ENCODE results near the gene BRI3.

The BRI3 gene

GRCh38 chr7:98338441-98338840 is 57.0 kb downstream of the BRI3 start:
- no peak overlapping the region for H3K27ac ChIP-seq
- no peak for TF ChIP-seq CTCF (IDR thresholded peaks at IDR 0.05)
- no peak overlapping the region for H3K4me3 ChIP-seq
- H3K27me3 ChIP-seq: no peaks in the 10 kb centered on the region
- intact Hi-C loops (cut with DNase I; ENCODE audit: low total_unique reads): no loop called here
- no peak for DNase-seq
- no peaks in the 10 kb centered on the region for H3K4me1 ChIP-seq
- H3K9me3 ChIP-seq: no peaks in the 10 kb centered on the region
- no peaks in the 10 kb centered on the region for H3K36me3 ChIP-seq

GRCh38 chr7:98339043-98339442 is 57.6 kb downstream of the BRI3 start:
- Histone ChIP-seq H3K4me3 (no peak overlapping the region), H3K9me3 (no peaks in the 10 kb centered on the region), H3K27me3 (no peaks in the 10 kb centered on the region), H3K36me3 (no peaks in the 10 kb centered on the region), H3K27ac (no peak overlapping the region), H3K4me1 (no peaks in the 10 kb centered on the region)
- no peak for DNase-seq
- intact Hi-C loops (cut with DNase I; ENCODE audit: low total_unique reads): no loop called here
- TF ChIP-seq CTCF (IDR thresholded peaks at IDR 0.05): no peak

GRCh38 chr7:98341106-98341505 is 59.6 kb downstream of the BRI3 start:
- no peak for DNase-seq
- TF ChIP-seq CTCF (IDR thresholded peaks at IDR 0.05): no peak
- intact Hi-C loops (cut with DNase I; ENCODE audit: low total_unique reads): no loop called here
- H3K27ac ChIP-seq: no peak overlapping the region
- H3K36me3 ChIP-seq: no peaks in the 10 kb centered on the region
- H3K27me3 ChIP-seq: no peaks in the 10 kb centered on the region
- no peaks in the 10 kb centered on the region for H3K4me1 ChIP-seq
- no peaks in the 10 kb centered on the region for H3K9me3 ChIP-seq
- no peak overlapping the region for H3K4me3 ChIP-seq

All from tibial artery (tissue), 4 donors.